ENCODE results near the gene ARID4B.
"Not testable (repeated sequence)": the region's sequence is repeated elsewhere in the genome, so short reads cannot be mapped to it uniquely, and the experiment has no call there.

The ARID4B gene

GRCh38 chr1:235160957-235161684, 166.9 kb downstream of the ARID4B start, which contains the start of gene RBM34:
RBM34 (minus strand) TSS chr1:235161250; CDS start chr1:235161226, 24 bp downstream.
- DNase-seq (ENCODE audit: low read depth, low spot score) = peak; percentile 96

- DNase-seq (ENCODE audit: low read depth, low spot score) = no peak
These were observed 167.5 kb downstream of the ARID4B start for GRCh38 chr1:235160383-235160956.

- peak; percentile 13 for DNase-seq (ENCODE audit: low read depth, low spot score)
These were observed 168.0 kb downstream of the ARID4B start for GRCh38 chr1:235159930-235160329.

- not testable (repeated sequence) for DNase-seq (ENCODE audit: low read depth, low spot score)
These were observed 168.7 kb downstream of the ARID4B start for GRCh38 chr1:235159284-235159683.

- DNase-seq (ENCODE audit: low read depth, low spot score) = no peak
These were observed 169.3 kb downstream of the ARID4B start for GRCh38 chr1:235158680-235159079.

GRCh38 chr1:235157150-235157549, 170.8 kb downstream of the ARID4B start:
- no peak for DNase-seq (ENCODE audit: low read depth, low spot score)

- no peak for DNase-seq (ENCODE audit: low read depth, low spot score)
These were observed 171.2 kb downstream of the ARID4B start for GRCh38 chr1:235156740-235157139.

GRCh38 chr1:235156265-235156664, 171.7 kb downstream of the ARID4B start:
- DNase-seq (ENCODE audit: low read depth, low spot score) = no peak

GRCh38 chr1:235152235-235152634, 175.7 kb downstream of the ARID4B start:
- no peak for DNase-seq (ENCODE audit: low read depth, low spot score)

GRCh38 chr1:235151033-235151432, 176.9 kb downstream of the ARID4B start:
- DNase-seq (ENCODE audit: low read depth, low spot score) = no peak

GRCh38 chr1:235149824-235150223, 178.2 kb downstream of the ARID4B start:
- DNase-seq (ENCODE audit: low read depth, low spot score) = no peak

GRCh38 chr1:235147269-235147668, 180.7 kb downstream of the ARID4B start:
- no peak for DNase-seq (ENCODE audit: low read depth, low spot score)

- no peak for DNase-seq (ENCODE audit: low read depth, low spot score)
These were observed 182.3 kb downstream of the ARID4B start for GRCh38 chr1:235145639-235146038.

- DNase-seq (ENCODE audit: low read depth, low spot score) = no peak
These were observed 185.0 kb downstream of the ARID4B start for GRCh38 chr1:235142991-235143390.

- no peak for DNase-seq (ENCODE audit: low read depth, low spot score)
These were observed 188.7 kb downstream of the ARID4B start for GRCh38 chr1:235139315-235139714.

GRCh38 chr1:235138821-235139220, 189.2 kb downstream of the ARID4B start:
- DNase-seq (ENCODE audit: low read depth, low spot score) = no peak

- no peak for DNase-seq (ENCODE audit: low read depth, low spot score)
These were observed 191.9 kb downstream of the ARID4B start for GRCh38 chr1:235136111-235136510.

GRCh38 chr1:235134171-235134570, 193.8 kb downstream of the ARID4B start:
- no peak for DNase-seq (ENCODE audit: low read depth, low spot score)

- no peak for DNase-seq (ENCODE audit: low read depth, low spot score)
These were observed 194.9 kb downstream of the ARID4B start for GRCh38 chr1:235133086-235133485.

- no peak for DNase-seq (ENCODE audit: low read depth, low spot score)
These were observed 196.0 kb downstream of the ARID4B start for GRCh38 chr1:235131961-235132360.

GRCh38 chr1:235130766-235131270, 197.2 kb downstream of the ARID4B start:
- no peak for DNase-seq (ENCODE audit: low read depth, low spot score)

GRCh38 chr1:235129774-235130570, 198.0 kb downstream of the ARID4B start:
- DNase-seq (ENCODE audit: low read depth, low spot score) = no peak
